Astrocyte (in vitro differentiated cells and primary cell): ENCODE data around the gene PCNP.

Experiments used
- CTCF ChIP-seq: IDR thresholded peaks from 2 replicates; pipeline ENCODE4 v1.5.1; 2011; ENCODE audit warnings: low read depth, mild to moderate bottlenecking, inconsistent platforms, low read length, moderate library complexity; ENCODE audit not compliant: insufficient read depth
- EZH2 ChIP-seq: IDR thresholded peaks from 2 replicates; pipeline ENCODE4 v1.6.1; 2012; ENCODE audit warnings: mild to moderate bottlenecking, low read length, inconsistent platforms; ENCODE audit not compliant: insufficient read depth

- TF ChIP-seq EZH2 (no peak), CTCF (no peak)
Measured at GRCh38 chr3:101625879-101626278, 51.9 kb downstream of the PCNP start.
